AG09319 (cell line): ENCODE data around the gene PLEKHO1.

Experiments used
- DNase-seq: peaks from one replicate; pipeline ENCODE4 v3.0.0-alpha.2; 2010; ENCODE audit warnings: low read depth; ENCODE audit errors: extremely low read depth
- TF ChIP-seq, protein P1 (sequence below): IDR thresholded peaks from 2 replicates; pipeline ENCODE4 v1.5.1; 2011; ENCODE audit warnings: low read depth, mild to moderate bottlenecking, inconsistent platforms, low read length, moderate library complexity

Gene PLEKHO1

DNA sequence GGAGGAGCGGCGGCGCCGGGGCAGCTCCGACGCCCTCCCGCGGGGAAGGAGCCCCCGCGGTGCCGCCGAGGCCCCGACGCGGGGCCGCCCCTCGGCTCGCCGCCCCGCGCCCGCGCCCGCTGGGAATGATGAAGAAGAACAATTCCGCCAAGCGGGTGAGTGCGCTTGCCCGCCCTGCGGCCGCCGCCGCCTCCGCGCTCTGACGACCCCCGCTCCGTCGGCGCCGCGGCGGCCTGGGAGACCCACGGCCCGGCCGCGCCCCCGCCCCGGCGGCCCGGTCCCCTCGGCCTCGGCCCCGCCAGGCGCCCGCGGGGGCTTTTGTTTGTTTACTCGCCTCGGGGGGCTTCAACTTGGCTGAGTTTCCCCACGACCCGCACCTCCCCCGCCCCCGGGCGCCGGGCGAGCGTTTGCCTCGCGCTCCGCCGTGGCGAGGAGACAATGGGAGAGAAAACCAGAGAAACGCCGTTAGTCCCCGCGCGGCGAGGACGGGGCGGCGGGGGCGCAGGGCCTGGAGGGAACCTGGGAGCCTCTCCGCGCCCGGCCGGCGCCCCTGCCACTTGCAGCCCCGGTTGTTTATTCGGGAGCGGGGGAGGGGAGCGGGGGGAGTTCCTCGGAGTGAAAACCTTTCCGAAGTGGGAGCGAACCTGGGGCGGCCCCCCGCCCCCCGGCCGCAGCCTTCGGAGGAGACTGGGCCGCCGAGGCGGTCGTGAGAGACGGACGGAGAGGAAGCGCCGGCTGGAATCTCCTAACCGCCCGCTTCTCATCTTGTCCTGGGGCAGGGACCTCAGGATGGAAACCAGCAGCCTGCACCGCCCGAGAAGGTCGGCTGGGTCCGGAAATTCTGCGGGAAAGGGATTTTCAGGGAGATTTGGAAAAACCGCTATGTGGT, 661 bp downstream of the PLEKHO1 start:
- DNase-seq: no peak
- TF ChIP-seq, protein P1, sequence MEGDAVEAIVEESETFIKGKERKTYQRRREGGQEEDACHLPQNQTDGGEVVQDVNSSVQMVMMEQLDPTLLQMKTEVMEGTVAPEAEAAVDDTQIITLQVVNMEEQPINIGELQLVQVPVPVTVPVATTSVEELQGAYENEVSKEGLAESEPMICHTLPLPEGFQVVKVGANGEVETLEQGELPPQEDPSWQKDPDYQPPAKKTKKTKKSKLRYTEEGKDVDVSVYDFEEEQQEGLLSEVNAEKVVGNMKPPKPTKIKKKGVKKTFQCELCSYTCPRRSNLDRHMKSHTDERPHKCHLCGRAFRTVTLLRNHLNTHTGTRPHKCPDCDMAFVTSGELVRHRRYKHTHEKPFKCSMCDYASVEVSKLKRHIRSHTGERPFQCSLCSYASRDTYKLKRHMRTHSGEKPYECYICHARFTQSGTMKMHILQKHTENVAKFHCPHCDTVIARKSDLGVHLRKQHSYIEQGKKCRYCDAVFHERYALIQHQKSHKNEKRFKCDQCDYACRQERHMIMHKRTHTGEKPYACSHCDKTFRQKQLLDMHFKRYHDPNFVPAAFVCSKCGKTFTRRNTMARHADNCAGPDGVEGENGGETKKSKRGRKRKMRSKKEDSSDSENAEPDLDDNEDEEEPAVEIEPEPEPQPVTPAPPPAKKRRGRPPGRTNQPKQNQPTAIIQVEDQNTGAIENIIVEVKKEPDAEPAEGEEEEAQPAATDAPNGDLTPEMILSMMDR: no peak

DNA sequence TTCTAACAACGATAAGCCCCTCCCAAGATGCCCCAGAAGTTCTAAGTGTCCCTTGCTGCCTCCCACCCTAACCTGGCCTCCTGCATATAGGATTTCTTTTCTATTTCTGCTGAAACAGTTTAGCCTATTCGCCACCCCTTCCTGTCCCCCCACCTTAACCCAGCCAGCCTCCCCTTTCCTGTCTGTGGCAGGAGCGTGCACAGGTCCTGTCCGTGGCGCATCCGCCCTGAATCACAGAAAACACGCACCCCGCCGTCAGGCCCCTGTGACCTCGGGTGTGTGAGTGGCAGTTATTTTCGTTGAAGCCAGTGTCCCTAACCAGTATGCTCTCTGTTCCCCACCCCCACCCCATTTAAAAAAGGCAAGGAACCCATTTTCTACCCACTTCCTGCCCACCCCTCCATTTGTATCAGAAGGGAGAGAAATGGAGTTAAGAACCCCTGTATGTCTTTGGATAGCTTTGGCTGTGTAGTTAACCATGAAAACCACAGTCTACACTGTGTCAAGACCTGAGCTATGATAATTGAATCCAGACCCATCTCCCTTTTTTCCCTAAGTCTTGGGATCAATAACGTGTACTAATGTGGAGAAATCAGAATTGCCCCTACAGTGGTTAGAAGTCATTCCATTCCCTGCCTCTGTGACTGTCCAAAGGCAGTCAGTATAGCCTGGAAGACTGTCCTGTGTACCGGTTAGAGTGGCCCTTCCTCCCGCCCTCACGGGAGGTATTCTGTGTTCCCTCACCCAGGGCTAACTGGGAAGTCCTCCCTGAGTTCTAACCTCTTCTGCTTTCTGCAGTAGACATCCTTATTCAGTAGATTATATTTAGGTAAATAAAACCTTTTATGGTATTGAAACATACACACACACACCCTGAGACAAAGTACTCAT, 1.8 kb downstream of the PLEKHO1 start:
- TF ChIP-seq, protein P1: no peak
- no peak for DNase-seq

GRCh38 chr1:150152182-150152536, 2.4 kb downstream of the PLEKHO1 start:
- TF ChIP-seq, protein P1: no peak
- no peak for DNase-seq

DNA sequence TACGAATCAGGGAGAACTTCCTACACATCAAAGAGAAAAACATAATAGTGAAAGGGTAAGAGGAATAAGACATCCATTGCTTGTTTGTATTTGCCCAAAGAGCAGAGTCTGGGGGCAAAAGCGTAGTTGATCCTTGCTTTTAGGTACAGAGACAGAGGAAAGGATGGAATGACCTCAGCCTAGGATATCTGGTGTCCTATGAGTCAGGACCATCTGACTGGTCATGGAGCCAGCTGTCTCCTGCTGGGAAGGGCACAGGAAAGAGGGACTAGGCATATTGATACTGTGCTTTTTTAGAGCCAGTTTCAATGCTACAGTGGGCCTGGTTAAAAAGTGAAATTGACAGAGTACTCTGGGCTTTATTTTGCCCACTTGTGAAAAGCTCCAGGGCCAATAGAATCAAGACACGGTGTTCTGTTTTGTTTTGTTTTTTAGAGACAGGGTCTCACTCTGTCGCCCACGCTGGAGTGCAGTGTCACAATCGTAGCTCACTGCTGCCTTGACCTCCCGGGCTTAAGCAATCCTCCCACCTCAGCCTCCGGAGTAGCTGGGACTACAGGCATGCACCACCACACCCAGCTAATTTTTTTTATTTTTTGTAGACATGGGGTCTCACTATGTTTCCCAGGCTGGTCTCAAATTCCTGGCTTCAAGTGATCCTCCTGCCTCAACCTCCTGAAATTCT, 3.2 kb downstream of the PLEKHO1 start:
- TF ChIP-seq, protein P1: no peak
- no peak for DNase-seq

DNA sequence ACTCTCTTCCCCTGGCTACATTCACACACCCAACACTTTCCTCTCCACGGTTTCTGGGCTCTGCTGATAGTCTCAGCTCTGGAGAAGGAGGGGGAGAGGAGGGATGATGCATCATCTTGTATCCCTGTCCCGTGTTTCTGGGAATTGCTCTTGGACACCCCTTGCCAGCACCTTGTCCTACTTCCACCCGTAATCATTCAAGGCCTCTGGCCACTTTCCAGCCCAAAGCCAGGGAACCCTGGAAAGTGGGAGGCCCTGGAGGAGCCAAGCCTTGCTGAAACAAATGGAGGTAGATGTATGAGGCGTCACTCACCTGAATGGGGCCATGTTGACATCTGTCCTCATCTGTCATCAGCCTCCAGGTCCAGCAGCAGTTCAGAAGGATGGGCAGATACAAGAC, 4.4 kb downstream of the PLEKHO1 start:
- DNase-seq: no peak
- TF ChIP-seq, protein P1: no peak

GRCh38 chr1:150155413-150156071, 5.8 kb downstream of the PLEKHO1 start:
- TF ChIP-seq, protein P1: no peak
- DNase-seq: no peak
